ENCODE data around the gene KAT2B.

DNA sequence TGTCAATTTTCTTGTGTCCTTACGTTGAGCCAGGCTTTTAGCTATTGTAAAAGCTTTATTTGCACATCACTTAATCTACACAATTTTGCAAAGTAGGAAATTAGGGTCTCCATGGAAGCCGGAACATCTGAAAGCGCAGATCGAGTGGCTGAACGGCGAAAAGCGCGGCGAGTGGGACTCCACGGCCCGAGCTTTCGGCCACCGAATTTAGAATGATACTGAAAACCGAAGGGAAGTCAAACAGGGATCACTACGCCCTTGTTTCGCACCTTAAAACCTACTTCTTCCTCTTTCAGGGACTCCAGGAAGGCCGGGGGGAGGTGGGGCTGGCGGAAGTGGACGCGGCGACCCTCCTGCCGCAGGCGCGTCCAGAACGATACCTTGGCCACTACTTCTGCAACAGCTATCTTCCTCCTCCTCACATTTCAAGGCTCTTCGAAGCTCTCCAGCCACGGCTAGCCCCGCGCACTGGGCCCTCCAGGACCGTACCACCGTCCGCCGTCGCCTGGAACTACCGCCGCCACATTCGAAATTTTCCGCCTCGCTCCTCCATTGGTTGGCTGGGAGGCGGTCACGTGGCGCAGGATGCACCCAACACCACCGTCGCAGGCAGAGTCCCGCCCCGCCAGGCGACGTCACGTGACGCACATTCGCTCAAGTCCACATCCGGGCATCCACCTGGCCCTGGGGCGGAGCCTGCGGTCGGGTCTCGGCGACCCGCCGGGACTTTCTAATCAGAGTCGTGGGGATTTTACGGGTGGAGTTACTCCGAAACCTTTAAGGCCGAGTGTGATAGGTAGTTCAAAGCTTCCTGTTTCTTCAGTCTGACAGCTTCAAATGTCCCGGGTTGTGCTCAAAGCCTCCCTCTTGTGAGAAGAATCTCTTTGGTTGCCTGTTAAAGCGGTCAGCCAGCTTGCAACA, 145.7 kb downstream of the KAT2B start, which contains the start of gene SGO1:
- no peak for TF ChIP-seq EZH2 (IDR thresholded peaks at IDR 0.05; ENCODE audit: borderline replicate concordance, insufficient read depth, low read depth, low read length, poor library complexity, severe bottlenecking)
- TF ChIP-seq, protein P1, sequence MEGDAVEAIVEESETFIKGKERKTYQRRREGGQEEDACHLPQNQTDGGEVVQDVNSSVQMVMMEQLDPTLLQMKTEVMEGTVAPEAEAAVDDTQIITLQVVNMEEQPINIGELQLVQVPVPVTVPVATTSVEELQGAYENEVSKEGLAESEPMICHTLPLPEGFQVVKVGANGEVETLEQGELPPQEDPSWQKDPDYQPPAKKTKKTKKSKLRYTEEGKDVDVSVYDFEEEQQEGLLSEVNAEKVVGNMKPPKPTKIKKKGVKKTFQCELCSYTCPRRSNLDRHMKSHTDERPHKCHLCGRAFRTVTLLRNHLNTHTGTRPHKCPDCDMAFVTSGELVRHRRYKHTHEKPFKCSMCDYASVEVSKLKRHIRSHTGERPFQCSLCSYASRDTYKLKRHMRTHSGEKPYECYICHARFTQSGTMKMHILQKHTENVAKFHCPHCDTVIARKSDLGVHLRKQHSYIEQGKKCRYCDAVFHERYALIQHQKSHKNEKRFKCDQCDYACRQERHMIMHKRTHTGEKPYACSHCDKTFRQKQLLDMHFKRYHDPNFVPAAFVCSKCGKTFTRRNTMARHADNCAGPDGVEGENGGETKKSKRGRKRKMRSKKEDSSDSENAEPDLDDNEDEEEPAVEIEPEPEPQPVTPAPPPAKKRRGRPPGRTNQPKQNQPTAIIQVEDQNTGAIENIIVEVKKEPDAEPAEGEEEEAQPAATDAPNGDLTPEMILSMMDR (IDR thresholded peaks at IDR 0.05), result no peak

All from B cell (primary cell).